ENCODE data around the gene ATP6V1C2. TPM values are rescaled to one million over a fixed set of nuclear protein-coding genes. Genes with fewer than 3 reads are reported as not detected.
A peak's percentile ranks its signal among the peaks of the same experiment; 100 is the strongest.

ATP6V1C2 gene
- total and polyA plus RNA-seq, 2 donors (not counting 1 experiment from before 2014, with no cell fraction given): under 0.01 TPM; not detected in 1

- no peak for DNase-seq (ENCODE audit: low read depth in 2 of 2)
- TF ChIP-seq EZH2 (IDR thresholded peaks at IDR 0.05; ENCODE audit: low read length, missing control alignments) (no peak), CTCF (conservative IDR thresholded peaks at IDR 0.05 in 1 of 2, IDR thresholded peaks at IDR 0.05 in 1 of 2; ENCODE audit: low read depth in 1 of 2, low read length in 2 of 2) (no peak)
- Histone ChIP-seq H3K36me3 (ENCODE audit: control insufficient read depth, insufficient read depth, low read length) (peaks cover 3% of the 10 kb centered on the region), H3K79me2 (ENCODE audit: control insufficient read depth, insufficient read depth, low read length) (peaks cover 78% of the 10 kb centered on the region), H3K9me3 (ENCODE audit: control insufficient read depth, insufficient read depth, low read depth, low read length) (no peaks in the 10 kb centered on the region), H3K9ac (ENCODE audit: insufficient read depth, low read length) (no peak overlapping the region), H3K4me3 (replicated peaks in 1 of 4; ENCODE audit: control extremely low read depth in 1 of 4, insufficient read depth in 1 of 4, low read depth in 3 of 4, low read length in 4 of 4) (no peak overlapping the region), H2AFZ (ENCODE audit: low read length) (no peak overlapping the region), H3K4me2 (ENCODE audit: extremely low read depth, insufficient read depth, low read length) (no peak overlapping the region), H3K4me1 (ENCODE audit: control insufficient read depth, extremely low read depth, insufficient read depth, low read length) (peaks cover 3% of the 10 kb centered on the region), H4K20me1 (ENCODE audit: control insufficient read depth, extremely low read depth, insufficient read depth, low read length) (peaks cover 2% of the 10 kb centered on the region), H3K27me3 (ENCODE audit: control insufficient read depth, insufficient read depth, low read length) (no peaks in the 10 kb centered on the region), H3K27ac (ENCODE audit: insufficient read depth, low read length) (no peak overlapping the region)
These were observed 85.1 kb downstream of the ATP6V1C2 start for GRCh38 chr2:10806543-10806942.

- peak overlapping the region; percentile 81 for H3K27ac ChIP-seq (ENCODE audit: insufficient read depth, low read length)
- no peak overlapping the region for H3K9ac ChIP-seq (ENCODE audit: insufficient read depth, low read length)
- H3K4me3 ChIP-seq (replicated peaks in 1 of 4; ENCODE audit: control extremely low read depth in 1 of 4, insufficient read depth in 1 of 4, low read depth in 3 of 4, low read length in 4 of 4): peak overlapping the region; percentile 68 to 87 (median 87)
- H3K27me3 ChIP-seq (ENCODE audit: control insufficient read depth, insufficient read depth, low read length): peaks cover 2% of the 10 kb centered on the region
- peak overlapping the region; percentile 97 for H3K4me2 ChIP-seq (ENCODE audit: extremely low read depth, insufficient read depth, low read length)
- peaks cover 2% of the 10 kb centered on the region for H4K20me1 ChIP-seq (ENCODE audit: control insufficient read depth, extremely low read depth, insufficient read depth, low read length)
- H3K9me3 ChIP-seq (ENCODE audit: control insufficient read depth, insufficient read depth, low read depth, low read length): no peaks in the 10 kb centered on the region
- TF ChIP-seq EZH2 (IDR thresholded peaks at IDR 0.05; ENCODE audit: low read length, missing control alignments) (no peak), CTCF (conservative IDR thresholded peaks at IDR 0.05 in 1 of 2, IDR thresholded peaks at IDR 0.05 in 1 of 2; ENCODE audit: low read depth in 1 of 2, low read length in 2 of 2) (no peak)
- no peaks in the 10 kb centered on the region for H3K36me3 ChIP-seq (ENCODE audit: control insufficient read depth, insufficient read depth, low read length)
- H3K79me2 ChIP-seq (ENCODE audit: control insufficient read depth, insufficient read depth, low read length): peaks cover 63% of the 10 kb centered on the region
- peaks cover 3% of the 10 kb centered on the region for H3K4me1 ChIP-seq (ENCODE audit: control insufficient read depth, extremely low read depth, insufficient read depth, low read length)
- no peak overlapping the region for H2AFZ ChIP-seq (ENCODE audit: low read length)
- peak; percentile 42 to 49 for DNase-seq (ENCODE audit: low read depth in 2 of 2)
These were observed 89.1 kb downstream of the ATP6V1C2 start for GRCh38 chr2:10810202-10811161.

GRCh38 chr2:10811517-10811916, 90.1 kb downstream of the ATP6V1C2 start:
- DNase-seq (ENCODE audit: low read depth in 2 of 2): no peak
- Histone ChIP-seq H3K4me3 (replicated peaks in 1 of 4; ENCODE audit: control extremely low read depth in 1 of 4, insufficient read depth in 1 of 4, low read depth in 3 of 4, low read length in 4 of 4) (peak overlapping the region; percentile 68 to 87 (median 87)), H3K4me2 (ENCODE audit: extremely low read depth, insufficient read depth, low read length) (peak overlapping the region; percentile 97), H2AFZ (ENCODE audit: low read length) (no peak overlapping the region), H3K27ac (ENCODE audit: insufficient read depth, low read length) (peak overlapping the region; percentile 81), H3K9me3 (ENCODE audit: control insufficient read depth, insufficient read depth, low read depth, low read length) (no peaks in the 10 kb centered on the region), H3K27me3 (ENCODE audit: control insufficient read depth, insufficient read depth, low read length) (peaks cover 2% of the 10 kb centered on the region), H3K4me1 (ENCODE audit: control insufficient read depth, extremely low read depth, insufficient read depth, low read length) (peaks cover 3% of the 10 kb centered on the region), H3K9ac (ENCODE audit: insufficient read depth, low read length) (peak overlapping the region; percentile 88), H4K20me1 (ENCODE audit: control insufficient read depth, extremely low read depth, insufficient read depth, low read length) (peaks cover 2% of the 10 kb centered on the region), H3K79me2 (ENCODE audit: control insufficient read depth, insufficient read depth, low read length) (peaks cover 57% of the 10 kb centered on the region), H3K36me3 (ENCODE audit: control insufficient read depth, insufficient read depth, low read length) (no peaks in the 10 kb centered on the region)
- no peak for TF ChIP-seq CTCF (conservative IDR thresholded peaks at IDR 0.05 in 1 of 2, IDR thresholded peaks at IDR 0.05 in 1 of 2; ENCODE audit: low read depth in 1 of 2, low read length in 2 of 2)
- TF ChIP-seq EZH2 (IDR thresholded peaks at IDR 0.05; ENCODE audit: low read length, missing control alignments): no peak
